Neural progenitor cell (in vitro differentiated cells): ENCODE measurements around the gene C12orf56.

Experiments
- CTCF ChIP-seq: fragments of 200-600 bp; sonication (generic); IDR thresholded peaks from 2 replicates; pipeline ENCODE4 v1.5.1; 2017; ENCODE audit warnings: antibody characterized with exemption, mild to moderate bottlenecking
- EZH2 ChIP-seq: fragments of 200-600 bp; sonication (generic); IDR thresholded peaks from 2 replicates; pipeline ENCODE4 v1.6.1; 2017; ENCODE audit warnings: antibody characterized with exemption, mild to moderate bottlenecking, moderate library complexity
- EZH2phosphoT487 ChIP-seq: fragments of 200-600 bp; sonication (generic); IDR thresholded peaks from 2 replicates; pipeline ENCODE4 v1.6.1; 2017; ENCODE audit warnings: antibody characterized with exemption

GRCh38 chr12:64400041-64400440, 9.5 kb upstream of the C12orf56 start:
- TF ChIP-seq CTCF (no peak), EZH2 (no peak), EZH2phosphoT487 (no peak)
